GM18511 (cell line): Measurements from ENCODE around the gene SEPTIN2.
A peak's percentile ranks its signal among the peaks of the same experiment; 100 is the strongest.
"Not testable (repeated sequence)": the region's sequence is repeated elsewhere in the genome, so short reads cannot be mapped to it uniquely, and the experiment has no call there.

Experiments used
- ATAC-seq: cut with Tn5 transposase; IDR thresholded peaks from one replicate; pipeline ENCODE4 v1.9.1; 2021; ENCODE audit warnings: mild to moderate bottlenecking, moderate library complexity; ENCODE audit not compliant: unreplicated experiment

Gene SEPTIN2

GRCh38 chr2:241315879-241316631 lies at the start of gene SEPTIN2:
SEPTIN2 (plus strand) TSS chr2:241315925; CDS start chr2:241324233, 8,308 bp downstream.
- peak; percentile 46 for ATAC-seq

GRCh38 chr2:241267249-241268067 lies 48.3 kb upstream of the SEPTIN2 start:
- ATAC-seq: no peak

GRCh38 chr2:241268306-241268705 lies 47.4 kb upstream of the SEPTIN2 start:
- ATAC-seq: no peak

- ATAC-seq: no peak
Observed at GRCh38 chr2:241268716-241269445, 46.8 kb upstream of the SEPTIN2 start.

- no peak for ATAC-seq
Observed at GRCh38 chr2:241269707-241270520, 45.8 kb upstream of the SEPTIN2 start.

- no peak for ATAC-seq
Observed at GRCh38 chr2:241270531-241270930, 45.2 kb upstream of the SEPTIN2 start.

- peak; percentile 67 for ATAC-seq
Observed at GRCh38 chr2:241271706-241272302, 43.9 kb upstream of the SEPTIN2 start.

- peak; percentile 71 for ATAC-seq
Observed at GRCh38 chr2:241272303-241273209, 43.2 kb upstream of the SEPTIN2 start.

GRCh38 chr2:241273210-241274020 lies 42.3 kb upstream of the SEPTIN2 start:
- no peak for ATAC-seq

GRCh38 chr2:241274127-241274526 lies 41.6 kb upstream of the SEPTIN2 start:
- ATAC-seq: no peak

- no peak for ATAC-seq
Observed at GRCh38 chr2:241275504-241275903, 40.2 kb upstream of the SEPTIN2 start.

- ATAC-seq: no peak
Observed at GRCh38 chr2:241275910-241276309, 39.8 kb upstream of the SEPTIN2 start.

- ATAC-seq: not testable (repeated sequence)
Observed at GRCh38 chr2:241278306-241278705, 37.4 kb upstream of the SEPTIN2 start.

- ATAC-seq: no peak
Observed at GRCh38 chr2:241279413-241279812, 36.3 kb upstream of the SEPTIN2 start.

- no peak for ATAC-seq
Observed at GRCh38 chr2:241279828-241280227, 35.9 kb upstream of the SEPTIN2 start.

GRCh38 chr2:241280291-241280690 lies 35.4 kb upstream of the SEPTIN2 start:
- no peak for ATAC-seq

- no peak for ATAC-seq
Observed at GRCh38 chr2:241282555-241282954, 33.2 kb upstream of the SEPTIN2 start.

GRCh38 chr2:241285596-241285995 lies 30.1 kb upstream of the SEPTIN2 start:
- ATAC-seq: no peak
